Cardiac muscle cell (in vitro differentiated cells and primary cell): Measurements from ENCODE around the gene PCDH9. TPM values are rescaled to one million over a fixed set of nuclear protein-coding genes. Genes with fewer than 3 reads are reported as not detected.

Experiments used
- DNase-seq, 2 donors: peaks; one replicate each; pipeline versions ENCODE4 v3.0.0 to v3.0.0-alpha.2; 2010 to 2017; ENCODE audit warnings: low read depth in 1 of 2, low spot score in 1 of 2
- H3K27ac ChIP-seq: fragments of 200-600 bp; sonication (generic); 2 replicates; pipeline ENCODE4 v1.5.1; 2016
- H3K27me3 ChIP-seq: fragments of 200-600 bp; sonication (generic); 2 replicates; pipeline ENCODE4 v1.6.0; 2016; ENCODE audit warnings: control low read depth
- H3K36me3 ChIP-seq: fragments of 200-600 bp; sonication (generic); 2 replicates; pipeline ENCODE4 v1.5.1; 2016; ENCODE audit warnings: control low read depth
- H3K4me1 ChIP-seq: fragments of 200-600 bp; sonication (generic); 2 replicates; pipeline ENCODE4 v1.8.1; 2017; ENCODE audit warnings: low read depth, mild to moderate bottlenecking, mixed run types
- H3K4me3 ChIP-seq: fragments of 200-600 bp; sonication (generic); 2 replicates; pipeline ENCODE4 v1.5.1; 2016; ENCODE audit warnings: mild to moderate bottlenecking
- H3K9me3 ChIP-seq: fragments of 200-600 bp; sonication (generic); 2 replicates; pipeline ENCODE4 v1.5.1; 2017; ENCODE audit warnings: low read depth, mild to moderate bottlenecking, control low read depth
- polyA plus RNA-seq: library from polyadenylated mRNA; unstranded; fragments of >200 nt; fragmentation: Nextera tagmentation; extraction: Ambion mirVana; gene quantifications from 2 replicates; pipeline ENCODE4 v1.2.1, GENCODE V29; 2016
- total RNA-seq: library from RNA; depleted of rRNA; stranded (reverse); fragments of >200 nt; gene quantifications from 2 replicates; pipeline ENCODE4 v1.2.3, GENCODE V29; 2016
- TF ChIP-seq, protein P1 (sequence below): IDR thresholded peaks from 2 replicates; pipeline ENCODE4 v1.5.1; 2012; ENCODE audit warnings: low read depth, mild to moderate bottlenecking, low read length

Gene PCDH9
- total and polyA plus RNA-seq, 2 experiments from 2014 or later, result 1.6 to 2.3 TPM

DNA sequence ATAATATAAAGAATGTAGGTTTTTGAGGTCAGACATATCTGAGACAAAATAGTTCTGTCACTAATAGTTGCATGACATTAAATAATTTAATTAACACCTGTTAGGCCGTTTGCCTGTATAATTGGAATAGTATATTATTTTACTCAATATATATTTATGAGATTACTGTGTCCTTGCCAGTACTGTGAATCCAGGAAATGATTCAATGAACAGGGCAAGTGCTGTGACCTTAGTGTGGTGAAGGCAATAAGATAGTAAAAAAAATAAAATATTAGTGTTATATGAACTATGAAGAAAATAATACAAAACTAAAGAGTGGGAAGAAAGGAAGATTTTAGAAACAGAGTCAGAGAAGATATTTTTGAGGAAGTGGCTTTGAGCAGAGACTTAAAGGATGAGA, 403.7 kb downstream of the PCDH9 start:
- Histone ChIP-seq H3K36me3 (no peaks in the 10 kb centered on the region), H3K27ac (no peak overlapping the region), H3K4me1 (no peaks in the 10 kb centered on the region), H3K4me3 (no peak overlapping the region), H3K27me3 (no peaks in the 10 kb centered on the region), H3K9me3 (no peaks in the 10 kb centered on the region)
- TF ChIP-seq, protein P1, sequence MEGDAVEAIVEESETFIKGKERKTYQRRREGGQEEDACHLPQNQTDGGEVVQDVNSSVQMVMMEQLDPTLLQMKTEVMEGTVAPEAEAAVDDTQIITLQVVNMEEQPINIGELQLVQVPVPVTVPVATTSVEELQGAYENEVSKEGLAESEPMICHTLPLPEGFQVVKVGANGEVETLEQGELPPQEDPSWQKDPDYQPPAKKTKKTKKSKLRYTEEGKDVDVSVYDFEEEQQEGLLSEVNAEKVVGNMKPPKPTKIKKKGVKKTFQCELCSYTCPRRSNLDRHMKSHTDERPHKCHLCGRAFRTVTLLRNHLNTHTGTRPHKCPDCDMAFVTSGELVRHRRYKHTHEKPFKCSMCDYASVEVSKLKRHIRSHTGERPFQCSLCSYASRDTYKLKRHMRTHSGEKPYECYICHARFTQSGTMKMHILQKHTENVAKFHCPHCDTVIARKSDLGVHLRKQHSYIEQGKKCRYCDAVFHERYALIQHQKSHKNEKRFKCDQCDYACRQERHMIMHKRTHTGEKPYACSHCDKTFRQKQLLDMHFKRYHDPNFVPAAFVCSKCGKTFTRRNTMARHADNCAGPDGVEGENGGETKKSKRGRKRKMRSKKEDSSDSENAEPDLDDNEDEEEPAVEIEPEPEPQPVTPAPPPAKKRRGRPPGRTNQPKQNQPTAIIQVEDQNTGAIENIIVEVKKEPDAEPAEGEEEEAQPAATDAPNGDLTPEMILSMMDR, result no peak
- DNase-seq, result no peak

DNA sequence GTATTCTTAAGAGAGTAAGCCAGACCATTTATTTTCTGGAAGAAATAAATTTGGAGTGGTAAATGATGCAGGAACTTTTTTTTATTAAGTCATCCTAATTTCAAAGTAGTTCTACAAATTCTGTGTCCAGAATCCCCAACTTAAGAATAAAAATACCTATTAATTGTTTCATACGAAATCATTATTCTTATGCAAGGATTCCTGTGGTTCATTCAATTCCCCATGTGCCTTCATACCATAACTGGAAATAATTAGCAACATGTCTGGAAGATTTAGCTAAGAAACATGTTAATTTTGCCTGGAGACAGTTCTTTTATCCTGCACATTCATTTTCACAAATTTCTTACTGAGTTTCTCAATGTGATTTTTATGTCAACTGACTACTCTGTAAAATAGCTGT, 408.6 kb downstream of the PCDH9 start:
- no peak overlapping the region for H3K4me3 ChIP-seq
- H3K27me3 ChIP-seq, result no peaks in the 10 kb centered on the region
- no peaks in the 10 kb centered on the region for H3K36me3 ChIP-seq
- H3K27ac ChIP-seq, result no peak overlapping the region
- no peak for DNase-seq
- no peaks in the 10 kb centered on the region for H3K9me3 ChIP-seq
- H3K4me1 ChIP-seq, result no peaks in the 10 kb centered on the region
- TF ChIP-seq, protein P1, result no peak

DNA sequence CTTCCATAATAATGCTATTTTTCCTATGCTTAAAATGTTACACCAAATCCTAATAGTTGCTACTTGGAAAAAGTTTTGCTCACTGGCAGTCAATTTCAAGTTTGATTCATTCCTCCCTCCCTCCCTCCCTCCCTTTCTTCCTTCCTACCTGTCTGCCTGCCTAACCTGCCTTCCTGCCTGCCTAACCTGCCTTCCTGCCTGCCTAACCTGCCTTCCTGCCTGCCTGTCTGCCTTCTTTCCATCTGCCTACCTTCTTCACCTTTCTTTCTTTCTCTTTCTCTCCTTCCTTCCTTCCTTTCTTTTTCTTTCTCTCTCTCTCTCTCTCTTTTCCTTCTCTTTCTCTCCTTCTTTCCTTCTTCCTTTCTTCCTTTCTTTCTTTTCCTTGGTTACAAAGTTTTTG, 418.7 kb downstream of the PCDH9 start:
- TF ChIP-seq, protein P1, result no peak
- Histone ChIP-seq H3K9me3 (no peaks in the 10 kb centered on the region), H3K4me1 (no peaks in the 10 kb centered on the region), H3K36me3 (no peaks in the 10 kb centered on the region), H3K27ac (no peak overlapping the region), H3K27me3 (no peaks in the 10 kb centered on the region), H3K4me3 (no peak overlapping the region)
- DNase-seq, result no peak

DNA sequence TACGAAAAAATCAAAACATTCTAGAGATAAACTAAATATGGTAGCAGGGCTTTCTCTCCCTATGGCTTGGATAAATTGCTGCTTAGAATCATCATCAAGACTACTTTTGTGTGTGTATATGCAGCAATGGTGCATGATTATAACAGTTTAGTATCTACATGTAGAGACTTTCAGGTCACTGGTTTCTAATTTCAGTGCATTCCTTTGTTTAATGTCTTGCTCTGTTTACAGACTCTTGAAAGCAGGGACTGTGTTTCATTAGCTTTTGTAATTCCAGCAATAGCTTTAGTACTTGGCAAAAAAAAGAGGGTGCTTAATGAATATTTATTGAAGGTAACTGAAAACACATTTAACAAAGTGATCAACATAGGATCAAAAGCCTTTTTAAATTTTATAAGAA, 420.7 kb downstream of the PCDH9 start:
- no peaks in the 10 kb centered on the region for H3K4me1 ChIP-seq
- no peak for DNase-seq
- H3K27ac ChIP-seq, result no peak overlapping the region
- H3K36me3 ChIP-seq, result no peaks in the 10 kb centered on the region
- TF ChIP-seq, protein P1, result no peak
- no peaks in the 10 kb centered on the region for H3K9me3 ChIP-seq
- no peak overlapping the region for H3K4me3 ChIP-seq
- no peaks in the 10 kb centered on the region for H3K27me3 ChIP-seq

DNA sequence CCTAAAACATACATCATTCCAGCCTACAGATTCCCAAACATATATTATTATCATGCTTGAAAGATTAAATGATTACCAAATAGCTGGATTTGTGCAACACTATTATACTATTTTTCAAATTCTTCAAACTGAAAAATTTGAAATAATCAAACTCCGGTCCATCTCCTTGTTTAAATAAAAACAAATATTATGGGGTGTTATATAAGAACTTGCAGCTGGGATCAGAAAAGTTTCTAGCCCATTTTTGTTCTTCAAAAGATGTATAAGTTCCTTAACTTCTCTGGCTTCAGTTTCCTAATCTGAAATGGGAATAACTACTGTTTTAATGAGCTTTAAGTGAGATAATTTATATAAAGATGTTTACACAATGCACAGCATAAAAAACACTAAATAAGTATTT, 422.9 kb downstream of the PCDH9 start:
- no peak overlapping the region for H3K27ac ChIP-seq
- no peaks in the 10 kb centered on the region for H3K4me1 ChIP-seq
- H3K4me3 ChIP-seq, result no peak overlapping the region
- no peaks in the 10 kb centered on the region for H3K36me3 ChIP-seq
- no peak for DNase-seq
- TF ChIP-seq, protein P1, result no peak
- H3K9me3 ChIP-seq, result no peaks in the 10 kb centered on the region
- H3K27me3 ChIP-seq, result no peaks in the 10 kb centered on the region

DNA sequence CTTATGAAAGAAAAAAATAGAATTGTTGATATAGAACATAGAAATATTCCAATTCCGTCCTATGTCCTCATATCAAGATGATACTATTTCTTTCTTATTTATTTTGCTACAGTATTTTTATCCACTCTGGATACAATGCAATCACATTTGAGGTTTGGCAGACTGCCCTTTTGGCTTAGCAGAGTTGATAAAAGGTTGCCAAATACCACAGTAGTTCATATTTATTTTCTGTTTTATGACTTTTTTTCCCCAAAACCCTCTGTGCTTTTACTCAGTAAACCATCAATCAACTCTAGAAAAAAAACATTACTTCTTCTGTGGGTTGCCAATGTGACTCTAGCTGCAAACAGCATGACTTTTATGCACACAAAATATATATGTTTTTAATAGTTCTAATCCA, 424.5 kb downstream of the PCDH9 start:
- Histone ChIP-seq H3K27ac (no peak overlapping the region), H3K9me3 (no peaks in the 10 kb centered on the region), H3K27me3 (no peaks in the 10 kb centered on the region), H3K4me3 (no peak overlapping the region), H3K4me1 (no peaks in the 10 kb centered on the region), H3K36me3 (no peaks in the 10 kb centered on the region)
- DNase-seq, result peak in 1 of 2 donors; percentile 88
- TF ChIP-seq, protein P1, result no peak
